DOHH2 (cell line): ENCODE data around the gene SRMS.

Experiments
- H3F3A ChIP-seq: fragments of 200-600 bp; sonication (generic), shearing (Covaris generic); 2 replicates; pipeline ENCODE4 v1.6.0; 2016; ENCODE audit warnings: antibody characterized with exemption, mild to moderate bottlenecking; ENCODE audit not compliant: control insufficient read depth, insufficient read depth
- H3K27ac ChIP-seq: fragments of 200-600 bp; sonication (generic); 2 replicates; pipeline ENCODE4 v1.5.1; 2014; ENCODE audit warnings: low read depth, mild to moderate bottlenecking, low read length, moderate library complexity
- H3K27me3 ChIP-seq: fragments of 200-600 bp; sonication (generic); 2 replicates; pipeline ENCODE4 v1.6.1; 2014; ENCODE audit warnings: mild to moderate bottlenecking, low read length, mixed read lengths; ENCODE audit not compliant: control insufficient read depth
- H3K36me3 ChIP-seq: fragments of 200-600 bp; sonication (generic); 2 replicates; pipeline ENCODE4 v1.6.1; 2014; ENCODE audit warnings: mild to moderate bottlenecking, low read length, moderate library complexity, mixed read lengths; ENCODE audit not compliant: control insufficient read depth
- H3K4me1 ChIP-seq: fragments of 200-600 bp; sonication (generic); 2 replicates; pipeline ENCODE4 v1.6.1; 2014; ENCODE audit warnings: mild to moderate bottlenecking, low read length, mixed read lengths; ENCODE audit not compliant: control insufficient read depth
- H3K4me2 ChIP-seq: fragments of 200-600 bp; sonication (generic); 2 replicates; pipeline ENCODE4 v1.6.0; 2014; ENCODE audit warnings: mild to moderate bottlenecking, low read length, moderate library complexity
- H3K4me3 ChIP-seq: fragments of 200-600 bp; sonication (generic); 2 replicates; pipeline ENCODE4 v1.5.1; 2014; ENCODE audit warnings: mild to moderate bottlenecking, low read length, mixed read lengths
- H3K79me2 ChIP-seq: fragments of 200-600 bp; sonication (generic); 2 replicates; pipeline ENCODE4 v1.6.1; 2014; ENCODE audit warnings: mild to moderate bottlenecking, low read length, mixed read lengths; ENCODE audit not compliant: control insufficient read depth
- H3K9me2 ChIP-seq: fragments of 200-600 bp; sonication (generic); replicated peaks from 2 replicates; pipeline ENCODE4 v1.6.1; 2014; ENCODE audit warnings: mild to moderate bottlenecking, low read length, mixed read lengths; ENCODE audit not compliant: control insufficient read depth
- H3K9me3 ChIP-seq: fragments of 200-600 bp; sonication (generic); 2 replicates; pipeline ENCODE4 v1.6.1; 2014; ENCODE audit warnings: antibody characterized with exemption, low read length, mixed read lengths; ENCODE audit not compliant: control insufficient read depth, insufficient read depth
- H4K20me1 ChIP-seq: fragments of 200-600 bp; sonication (generic); 2 replicates; pipeline ENCODE4 v1.6.0; 2014; ENCODE audit warnings: low read depth, mild to moderate bottlenecking, antibody characterized with exemption, low read length, moderate library complexity; ENCODE audit not compliant: control insufficient read depth, insufficient read depth
- CTCF ChIP-seq: fragments of 200-600 bp; sonication (generic); IDR thresholded peaks from one replicate; pipeline ENCODE4 v1.5.1; 2014; ENCODE audit warnings: antibody characterized with exemption, mild to moderate bottlenecking, low read depth, low read length; ENCODE audit not compliant: poor library complexity, severe bottlenecking
- EZH2phosphoT487 ChIP-seq: fragments of 200-600 bp; sonication (generic); IDR thresholded peaks from 2 replicates; pipeline ENCODE4 v1.6.1; 2017; ENCODE audit warnings: borderline replicate concordance, mild to moderate bottlenecking, antibody characterized with exemption, low read length, moderate library complexity, mixed read lengths

Gene SRMS

GRCh38 chr20:63534427-63534830 is 13.1 kb downstream of the SRMS start:
- Histone ChIP-seq H4K20me1 (no peaks in the 10 kb centered on the region), H3K4me2 (no peak overlapping the region), H3K36me3 (no peaks in the 10 kb centered on the region), H3K9me3 (no peaks in the 10 kb centered on the region), H3K27ac (no peak overlapping the region), H3F3A (no peaks in the 10 kb centered on the region), H3K9me2 (no peaks in the 10 kb centered on the region), H3K79me2 (no peaks in the 10 kb centered on the region), H3K27me3 (no peaks in the 10 kb centered on the region), H3K4me1 (peaks cover 25% of the 10 kb centered on the region), H3K4me3 (no peak overlapping the region)
- TF ChIP-seq CTCF = no peak

- H3K36me3 ChIP-seq = no peaks in the 10 kb centered on the region
- no peak overlapping the region for H3K4me3 ChIP-seq
- no peaks in the 10 kb centered on the region for H4K20me1 ChIP-seq
- no peak overlapping the region for H3K4me2 ChIP-seq
- no peaks in the 10 kb centered on the region for H3K9me2 ChIP-seq
- no peaks in the 10 kb centered on the region for H3K9me3 ChIP-seq
- H3K27me3 ChIP-seq = peaks cover 4% of the 10 kb centered on the region
- H3F3A ChIP-seq = no peaks in the 10 kb centered on the region
- H3K4me1 ChIP-seq = peaks cover 24% of the 10 kb centered on the region
- H3K27ac ChIP-seq = no peak overlapping the region
- TF ChIP-seq EZH2phosphoT487 = no peak
- no peak for TF ChIP-seq CTCF
- H3K79me2 ChIP-seq = no peaks in the 10 kb centered on the region
These were observed 13.6 kb downstream of the SRMS start for GRCh38 chr20:63533871-63534393.

- no peak overlapping the region for H3K4me2 ChIP-seq
- H3K4me3 ChIP-seq = no peak overlapping the region
- no peaks in the 10 kb centered on the region for H3F3A ChIP-seq
- H3K27me3 ChIP-seq = peaks cover 9% of the 10 kb centered on the region
- H3K36me3 ChIP-seq = no peaks in the 10 kb centered on the region
- H4K20me1 ChIP-seq = no peaks in the 10 kb centered on the region
- H3K9me3 ChIP-seq = no peaks in the 10 kb centered on the region
- H3K9me2 ChIP-seq = no peaks in the 10 kb centered on the region
- peaks cover 19% of the 10 kb centered on the region for H3K4me1 ChIP-seq
- TF ChIP-seq CTCF (no peak), EZH2phosphoT487 (no peak)
- no peak overlapping the region for H3K27ac ChIP-seq
- H3K79me2 ChIP-seq = no peaks in the 10 kb centered on the region
These were observed 14.2 kb downstream of the SRMS start for GRCh38 chr20:63533388-63533787.
